ENCODE data around the gene RPTOR. TPM values are rescaled to one million over a fixed set of nuclear protein-coding genes. Genes with fewer than 3 reads are reported as not detected.

The RPTOR gene
- polyA plus RNA-seq, 2 donors, result 7.1 to 10.5 TPM

DNA sequence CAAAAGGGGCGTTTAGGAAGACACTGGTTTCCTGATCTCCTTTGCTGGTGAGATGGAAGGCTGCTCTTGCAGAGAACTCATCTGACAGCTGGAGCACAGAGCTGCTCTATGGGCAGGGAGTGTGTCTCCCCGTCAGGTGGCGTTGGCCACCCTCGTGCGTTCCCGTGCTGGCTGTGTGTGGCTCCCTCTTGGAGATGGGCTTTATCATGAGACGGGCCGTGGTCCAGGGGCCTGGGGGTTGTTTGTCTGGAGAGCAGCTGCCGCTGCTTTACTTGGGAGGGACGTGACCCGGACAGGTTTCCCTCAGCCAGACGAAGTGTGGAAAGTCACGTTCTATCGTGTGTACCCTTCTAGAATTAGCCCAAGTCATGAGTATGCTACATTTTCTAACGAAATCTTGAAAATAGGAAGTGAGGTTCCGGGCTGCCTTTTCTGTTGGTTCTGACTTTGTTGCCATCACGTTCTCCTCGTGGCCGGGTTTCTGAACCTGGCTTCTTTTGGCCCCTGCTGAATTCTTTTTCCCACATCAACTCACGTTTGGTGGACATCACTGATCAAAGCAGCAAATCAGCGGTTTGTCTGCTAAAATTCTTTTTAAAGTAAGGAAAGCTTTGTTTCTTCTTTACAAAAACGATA, 341.4 kb downstream of the RPTOR start:
- 94 to 96% methylated on average over 22 of the region's 22 CpGs for WGBS, 2 donors
- Histone ChIP-seq H3K9me3 (ENCODE audit: control insufficient read depth in 2 of 2, insufficient read depth in 1 of 2, low read depth in 1 of 2, low read length in 1 of 2) (no peaks in the 10 kb centered on the region), H3K27ac (ENCODE audit: low read depth in 2 of 2, low read length in 1 of 2) (no peak overlapping the region), H3K27me3 (ENCODE audit: control insufficient read depth in 1 of 2, insufficient read depth in 2 of 2, low read length in 2 of 2) (no peaks in the 10 kb centered on the region), H3K4me3 (ENCODE audit: low read depth in 1 of 2, low read length in 2 of 2) (no peak overlapping the region), H3K4me1 (ENCODE audit: control insufficient read depth in 2 of 2, insufficient read depth in 2 of 2, low read length in 1 of 2) (peaks cover 3 to 9% of the 10 kb centered on the region in 2 donors), H3K36me3 (ENCODE audit: control insufficient read depth in 2 of 2, insufficient read depth in 2 of 2, low read length in 1 of 2) (peaks cover 4 to 39% of the 10 kb centered on the region in 2 donors)

DNA sequence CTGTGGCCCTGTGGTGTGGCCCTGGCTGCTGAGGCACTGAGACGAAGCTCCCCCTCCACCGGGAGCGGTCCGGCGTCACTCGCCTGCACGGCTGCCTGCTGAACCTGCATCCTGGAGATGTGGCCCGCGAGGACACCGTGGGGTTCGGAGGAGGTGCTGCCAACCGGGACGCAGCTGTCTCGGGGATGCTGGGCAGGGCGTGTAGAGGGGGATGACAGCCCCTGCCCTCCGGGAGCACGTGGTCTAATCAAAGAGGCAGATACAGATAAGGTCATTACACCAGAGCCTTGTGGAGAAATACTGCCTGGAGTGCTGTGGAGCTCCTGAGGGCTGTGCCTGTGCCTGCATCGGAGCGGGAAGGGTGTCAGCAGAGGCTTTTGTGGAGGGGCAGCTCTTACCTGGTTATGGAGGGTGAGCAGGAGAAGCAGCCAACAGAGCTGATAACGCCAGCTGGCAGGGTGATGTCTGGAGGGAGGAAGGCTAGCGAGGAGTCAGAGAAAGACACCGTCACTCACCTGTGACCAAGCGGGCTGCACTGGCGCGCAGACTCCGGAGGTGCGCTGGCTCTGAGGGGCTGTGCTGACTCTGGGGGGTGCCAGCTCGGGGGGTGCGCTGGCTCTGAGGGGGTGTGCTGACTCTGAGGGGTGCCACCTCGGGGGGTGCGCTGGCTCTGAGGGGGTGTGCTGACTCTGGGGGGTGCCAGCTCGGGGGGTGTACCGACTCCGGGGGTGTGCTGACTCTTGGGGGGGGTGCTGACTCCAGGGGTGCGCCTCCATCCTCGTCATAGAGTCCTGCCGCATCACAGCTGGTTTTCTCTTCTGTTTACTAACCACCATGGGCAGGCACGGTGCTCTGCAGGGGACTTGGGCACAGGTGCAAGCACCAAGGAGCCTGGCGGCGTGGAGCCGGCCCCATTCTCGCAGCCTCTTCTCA, 342.3 kb downstream of the RPTOR start:
- Histone ChIP-seq H3K9me3 (ENCODE audit: control insufficient read depth in 2 of 2, insufficient read depth in 1 of 2, low read depth in 1 of 2, low read length in 1 of 2) (no peaks in the 10 kb centered on the region), H3K4me3 (ENCODE audit: low read depth in 1 of 2, low read length in 2 of 2) (no peak overlapping the region), H3K36me3 (ENCODE audit: control insufficient read depth in 2 of 2, insufficient read depth in 2 of 2, low read length in 1 of 2) (peaks cover 0 to 39% of the 10 kb centered on the region in 2 donors), H3K4me1 (ENCODE audit: control insufficient read depth in 2 of 2, insufficient read depth in 2 of 2, low read length in 1 of 2) (peaks cover 3 to 14% of the 10 kb centered on the region in 2 donors), H3K27ac (ENCODE audit: low read depth in 2 of 2, low read length in 1 of 2) (no peak overlapping the region), H3K27me3 (ENCODE audit: control insufficient read depth in 1 of 2, insufficient read depth in 2 of 2, low read length in 2 of 2) (no peaks in the 10 kb centered on the region)
- 95 to 96% methylated on average over 42 of the region's 42 CpGs for WGBS, 2 donors

GRCh38 chr17:80887639-80888175, 343.1 kb downstream of the RPTOR start:
- peaks cover 0 to 37% of the 10 kb centered on the region in 2 donors for H3K36me3 ChIP-seq (ENCODE audit: control insufficient read depth in 2 of 2, insufficient read depth in 2 of 2, low read length in 1 of 2)
- no peak overlapping the region for H3K27ac ChIP-seq (ENCODE audit: low read depth in 2 of 2, low read length in 1 of 2)
- H3K4me1 ChIP-seq (ENCODE audit: control insufficient read depth in 2 of 2, insufficient read depth in 2 of 2, low read length in 1 of 2), result peaks cover 3 to 20% of the 10 kb centered on the region in 2 donors
- 91 to 92% methylated on average over 10 of the region's 10 CpGs for WGBS, 2 donors
- H3K27me3 ChIP-seq (ENCODE audit: control insufficient read depth in 1 of 2, insufficient read depth in 2 of 2, low read length in 2 of 2), result no peaks in the 10 kb centered on the region
- no peaks in the 10 kb centered on the region for H3K9me3 ChIP-seq (ENCODE audit: control insufficient read depth in 2 of 2, insufficient read depth in 1 of 2, low read depth in 1 of 2, low read length in 1 of 2)
- no peak overlapping the region for H3K4me3 ChIP-seq (ENCODE audit: low read depth in 1 of 2, low read length in 2 of 2)

DNA sequence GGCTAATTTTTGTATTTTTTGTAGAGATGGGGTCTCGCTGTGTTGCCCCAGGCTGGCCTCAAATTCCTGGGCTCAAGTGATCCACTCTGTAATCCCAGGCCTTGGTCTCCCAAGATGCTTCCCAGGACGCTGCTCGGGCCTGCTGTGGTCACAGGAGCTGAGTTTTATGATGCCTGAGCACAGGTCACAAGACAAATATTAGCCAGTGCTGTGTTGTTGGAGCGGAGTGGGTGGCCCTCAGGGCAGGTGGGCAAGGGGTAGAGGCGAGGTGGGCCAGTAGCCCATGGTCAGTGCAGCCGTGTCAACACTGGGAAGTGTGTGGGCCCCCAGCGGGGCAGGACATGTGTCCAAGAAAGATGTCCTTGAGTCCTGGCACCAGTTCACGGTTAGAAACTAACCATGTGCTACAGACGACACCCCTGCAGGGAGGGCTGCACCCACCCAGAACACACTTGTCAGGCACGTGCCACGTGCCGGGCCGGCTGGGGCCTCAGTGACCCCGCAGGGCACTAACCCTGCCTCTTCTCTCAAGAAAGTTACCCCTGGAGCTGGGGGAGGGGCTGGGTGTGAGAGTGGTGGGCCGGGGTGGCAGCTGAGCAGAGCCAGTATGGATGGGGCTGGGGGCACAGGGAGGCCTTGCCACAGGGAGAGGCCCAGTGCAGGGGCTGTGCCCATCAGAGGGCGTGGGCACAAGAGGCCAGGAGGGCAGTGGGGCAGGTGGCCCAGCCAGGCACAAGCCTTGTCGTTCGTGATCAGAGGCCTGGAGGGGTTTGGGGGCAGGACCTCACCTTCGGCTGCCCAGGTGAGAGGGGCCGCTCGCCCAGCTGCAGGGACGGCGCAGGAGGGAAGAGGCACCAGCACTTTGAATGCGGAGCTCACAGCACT, 343.9 kb downstream of the RPTOR start:
- WGBS, 2 donors, result 95 to 96% methylated on average over 24 of the region's 24 CpGs
- Histone ChIP-seq H3K4me1 (ENCODE audit: control insufficient read depth in 2 of 2, insufficient read depth in 2 of 2, low read length in 1 of 2) (peaks cover 6 to 26% of the 10 kb centered on the region in 2 donors), H3K27me3 (ENCODE audit: control insufficient read depth in 1 of 2, insufficient read depth in 2 of 2, low read length in 2 of 2) (no peaks in the 10 kb centered on the region), H3K9me3 (ENCODE audit: control insufficient read depth in 2 of 2, insufficient read depth in 1 of 2, low read depth in 1 of 2, low read length in 1 of 2) (peaks cover 0 to 4% of the 10 kb centered on the region in 2 donors), H3K27ac (ENCODE audit: low read depth in 2 of 2, low read length in 1 of 2) (no peak overlapping the region), H3K36me3 (ENCODE audit: control insufficient read depth in 2 of 2, insufficient read depth in 2 of 2, low read length in 1 of 2) (peaks cover 0 to 30% of the 10 kb centered on the region in 2 donors), H3K4me3 (ENCODE audit: low read depth in 1 of 2, low read length in 2 of 2) (no peak overlapping the region)

DNA sequence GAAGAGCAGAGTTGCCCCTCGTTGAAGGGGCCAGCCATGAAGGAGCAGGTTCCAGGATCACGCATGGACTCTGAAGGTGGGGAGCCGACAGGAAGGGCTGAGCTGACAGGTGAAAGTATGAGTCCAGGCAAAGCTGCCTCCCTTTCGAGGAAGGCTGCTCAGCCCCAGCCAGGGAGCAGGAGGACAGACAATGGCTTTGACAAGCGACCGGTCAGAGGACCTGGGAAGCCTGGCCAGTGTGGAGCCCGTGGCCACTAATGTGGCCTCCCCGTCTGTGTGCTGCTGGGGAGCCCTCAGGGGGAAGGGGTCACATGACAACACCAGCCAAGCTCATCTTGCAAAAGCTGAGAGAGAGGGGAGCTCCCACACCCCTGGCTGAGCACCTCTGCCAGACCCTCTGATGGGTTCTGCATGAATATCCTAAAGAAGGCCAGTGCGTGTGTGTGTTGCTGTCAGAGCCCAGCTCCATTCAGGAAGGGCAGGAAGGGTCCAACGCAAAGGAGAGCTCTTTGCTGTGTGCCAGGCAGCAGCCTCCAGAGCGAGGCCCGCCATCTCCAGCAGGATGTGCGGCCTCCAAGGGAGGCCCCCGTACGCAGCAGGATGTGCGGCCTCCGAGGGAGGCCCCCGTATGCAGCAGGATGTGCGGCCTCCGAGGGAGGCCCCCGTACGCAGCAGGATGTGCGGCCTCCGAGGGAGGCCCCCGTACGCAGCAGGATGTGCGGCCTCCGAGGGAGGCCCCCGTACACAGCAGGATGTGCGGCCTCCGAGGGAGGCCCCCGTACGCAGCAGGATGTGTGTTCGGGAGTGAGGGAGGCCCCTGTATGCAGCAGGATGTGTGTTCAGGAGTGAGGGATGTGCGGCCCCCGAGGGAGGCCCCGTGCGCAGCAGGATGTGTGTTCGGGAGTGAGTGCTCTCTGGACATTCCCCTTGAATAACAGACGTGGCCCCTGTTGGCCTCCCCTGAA, 344.9 kb downstream of the RPTOR start:
- Histone ChIP-seq H3K27ac (ENCODE audit: low read depth in 2 of 2, low read length in 1 of 2) (peak overlapping the region in 1 of 2 donors; percentile 10), H3K4me1 (ENCODE audit: control insufficient read depth in 2 of 2, insufficient read depth in 2 of 2, low read length in 1 of 2) (peaks cover 6 to 26% of the 10 kb centered on the region in 2 donors), H3K27me3 (ENCODE audit: control insufficient read depth in 1 of 2, insufficient read depth in 2 of 2, low read length in 2 of 2) (no peaks in the 10 kb centered on the region), H3K4me3 (ENCODE audit: low read depth in 1 of 2, low read length in 2 of 2) (no peak overlapping the region), H3K9me3 (ENCODE audit: control insufficient read depth in 2 of 2, insufficient read depth in 1 of 2, low read depth in 1 of 2, low read length in 1 of 2) (peaks cover 0 to 4% of the 10 kb centered on the region in 2 donors), H3K36me3 (ENCODE audit: control insufficient read depth in 2 of 2, insufficient read depth in 2 of 2, low read length in 1 of 2) (peaks cover 4 to 21% of the 10 kb centered on the region in 2 donors)
- 84 to 88% methylated on average over 29 to 40 of the region's 40 CpGs for WGBS, 2 donors

- Histone ChIP-seq H3K9me3 (ENCODE audit: control insufficient read depth in 2 of 2, insufficient read depth in 1 of 2, low read depth in 1 of 2, low read length in 1 of 2) (peaks cover 0 to 4% of the 10 kb centered on the region in 2 donors), H3K27ac (ENCODE audit: low read depth in 2 of 2, low read length in 1 of 2) (peak overlapping the region; percentile 47 to 54), H3K4me1 (ENCODE audit: control insufficient read depth in 2 of 2, insufficient read depth in 2 of 2, low read length in 1 of 2) (peaks cover 6 to 26% of the 10 kb centered on the region in 2 donors), H3K4me3 (ENCODE audit: low read depth in 1 of 2, low read length in 2 of 2) (no peak overlapping the region), H3K36me3 (ENCODE audit: control insufficient read depth in 2 of 2, insufficient read depth in 2 of 2, low read length in 1 of 2) (peaks cover 4 to 14% of the 10 kb centered on the region in 2 donors), H3K27me3 (ENCODE audit: control insufficient read depth in 1 of 2, insufficient read depth in 2 of 2, low read length in 2 of 2) (no peaks in the 10 kb centered on the region)
- 86 to 92% methylated on average over 31 of the region's 31 CpGs for WGBS, 2 donors
Measured at GRCh38 chr17:80890196-80890920, 345.7 kb downstream of the RPTOR start.

- H3K27me3 ChIP-seq (ENCODE audit: control insufficient read depth in 1 of 2, insufficient read depth in 2 of 2, low read length in 2 of 2), result no peaks in the 10 kb centered on the region
- H3K36me3 ChIP-seq (ENCODE audit: control insufficient read depth in 2 of 2, insufficient read depth in 2 of 2, low read length in 1 of 2), result peaks cover 4 to 15% of the 10 kb centered on the region in 2 donors
- H3K27ac ChIP-seq (ENCODE audit: low read depth in 2 of 2, low read length in 1 of 2), result peak overlapping the region; percentile 54 to 89
- H3K4me3 ChIP-seq (ENCODE audit: low read depth in 1 of 2, low read length in 2 of 2), result no peak overlapping the region
- WGBS, 2 donors, result 57 to 60% methylated on average over 18 of the region's 18 CpGs
- H3K9me3 ChIP-seq (ENCODE audit: control insufficient read depth in 2 of 2, insufficient read depth in 1 of 2, low read depth in 1 of 2, low read length in 1 of 2), result peaks cover 0 to 4% of the 10 kb centered on the region in 2 donors
- H3K4me1 ChIP-seq (ENCODE audit: control insufficient read depth in 2 of 2, insufficient read depth in 2 of 2, low read length in 1 of 2), result peaks cover 6 to 26% of the 10 kb centered on the region in 2 donors
Measured at GRCh38 chr17:80890921-80891396, 346.3 kb downstream of the RPTOR start.
